Neuron (in vitro differentiated cells): Measurements from ENCODE around the gene TMEM266.

ENCODE experiments used
- H2AFZ ChIP-seq: one replicate; pipeline ENCODE4 v1.6.1; 2013; ENCODE audit warnings: low read depth, mild to moderate bottlenecking, inconsistent platforms, low read length, moderate library complexity
- H3K27me3 ChIP-seq: one replicate; pipeline ENCODE4 v1.6.1; 2013; ENCODE audit warnings: low read length; ENCODE audit not compliant: insufficient read depth
- H3K36me3 ChIP-seq: one replicate; pipeline ENCODE4 v1.6.1; 2013; ENCODE audit warnings: low read length; ENCODE audit not compliant: insufficient read depth
- H3K4me1 ChIP-seq: one replicate; pipeline ENCODE4 v1.6.1; 2013; ENCODE audit warnings: low read length; ENCODE audit not compliant: insufficient read depth
- H3K4me3 ChIP-seq: 2 replicates; pipeline ENCODE4 v1.5.1; 2013; ENCODE audit warnings: mild to moderate bottlenecking, low read length, moderate library complexity
- H3K9me3 ChIP-seq: one replicate; pipeline ENCODE4 v1.6.1; 2013; ENCODE audit warnings: low read length

Gene TMEM266

DNA sequence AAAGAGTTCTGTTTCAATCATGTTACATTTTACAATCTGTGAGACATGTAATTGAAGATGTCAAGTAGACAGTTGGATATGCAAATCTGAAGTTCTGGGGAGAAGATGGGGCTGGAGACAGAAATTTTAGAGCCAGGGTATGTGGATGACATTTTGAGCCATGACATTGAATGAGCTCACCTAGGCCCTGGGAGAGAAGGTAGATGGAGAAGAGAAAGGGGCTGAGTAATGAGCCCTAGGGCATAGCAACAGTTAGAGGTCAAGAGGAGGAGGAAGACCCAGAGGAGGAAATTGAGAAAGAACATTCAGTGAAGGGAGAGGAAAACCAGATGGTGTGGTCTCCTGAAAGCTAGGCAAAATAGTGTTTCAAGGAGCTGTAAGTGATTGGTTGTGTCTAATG lies 15.3 kb downstream of the TMEM266 start:
- Histone ChIP-seq H3K27me3 (no peaks in the 10 kb centered on the region), H2AFZ (no peak overlapping the region), H3K4me1 (no peaks in the 10 kb centered on the region), H3K36me3 (no peaks in the 10 kb centered on the region), H3K9me3 (no peaks in the 10 kb centered on the region), H3K4me3 (no peak overlapping the region)

DNA sequence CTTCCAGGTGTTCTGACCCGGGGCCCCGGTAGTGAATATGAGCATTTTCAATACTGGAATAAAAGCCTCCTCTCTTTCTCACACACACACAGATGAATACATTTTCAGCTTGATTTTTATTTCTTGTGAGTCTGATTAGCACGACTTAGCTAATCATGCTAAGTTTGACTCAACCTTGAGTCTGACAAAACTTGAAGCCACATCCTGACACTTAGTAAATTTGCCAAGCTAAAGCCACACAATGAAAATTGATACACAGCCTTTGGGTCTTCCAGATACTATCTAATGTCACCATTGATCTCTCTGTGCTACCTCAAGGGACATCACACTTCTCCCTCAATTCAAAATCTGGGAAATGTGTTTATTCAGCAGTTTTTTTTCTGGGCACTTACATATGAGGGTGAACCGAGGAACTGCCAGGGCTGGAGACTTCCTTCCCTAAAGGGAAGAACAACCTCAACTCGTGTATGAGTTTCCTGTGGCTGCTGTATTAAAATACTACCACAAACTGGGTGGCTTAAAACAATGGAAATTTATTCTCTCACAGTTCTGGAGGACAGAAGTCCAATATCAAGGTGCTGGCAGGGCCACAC lies 18.6 kb downstream of the TMEM266 start:
- Histone ChIP-seq H3K36me3 (no peaks in the 10 kb centered on the region), H3K27me3 (no peaks in the 10 kb centered on the region), H2AFZ (no peak overlapping the region), H3K4me3 (no peak overlapping the region), H3K4me1 (no peaks in the 10 kb centered on the region), H3K9me3 (no peaks in the 10 kb centered on the region)

DNA sequence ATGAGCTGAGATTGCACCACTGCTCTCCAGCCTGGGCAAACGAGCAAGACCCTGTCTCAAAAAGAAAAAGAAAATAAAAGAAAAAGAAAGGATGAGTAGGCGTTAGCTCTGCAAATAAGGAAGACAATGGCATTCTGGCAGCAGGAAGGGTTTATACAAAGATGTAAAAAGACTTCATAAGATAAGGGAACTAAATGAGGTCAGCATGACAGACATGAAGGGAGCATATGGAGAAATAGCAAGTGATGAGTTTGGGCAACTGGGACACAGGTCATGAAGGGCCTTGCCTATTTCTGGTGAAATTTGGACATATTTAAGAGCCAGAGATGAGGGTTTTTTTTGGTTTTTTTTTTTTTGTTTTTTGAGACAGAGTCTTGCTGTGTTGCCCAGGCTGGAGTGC lies 24.5 kb downstream of the TMEM266 start:
- Histone ChIP-seq H3K4me3 (no peak overlapping the region), H3K27me3 (no peaks in the 10 kb centered on the region), H3K9me3 (no peaks in the 10 kb centered on the region), H3K4me1 (no peaks in the 10 kb centered on the region), H3K36me3 (no peaks in the 10 kb centered on the region), H2AFZ (no peak overlapping the region)

DNA sequence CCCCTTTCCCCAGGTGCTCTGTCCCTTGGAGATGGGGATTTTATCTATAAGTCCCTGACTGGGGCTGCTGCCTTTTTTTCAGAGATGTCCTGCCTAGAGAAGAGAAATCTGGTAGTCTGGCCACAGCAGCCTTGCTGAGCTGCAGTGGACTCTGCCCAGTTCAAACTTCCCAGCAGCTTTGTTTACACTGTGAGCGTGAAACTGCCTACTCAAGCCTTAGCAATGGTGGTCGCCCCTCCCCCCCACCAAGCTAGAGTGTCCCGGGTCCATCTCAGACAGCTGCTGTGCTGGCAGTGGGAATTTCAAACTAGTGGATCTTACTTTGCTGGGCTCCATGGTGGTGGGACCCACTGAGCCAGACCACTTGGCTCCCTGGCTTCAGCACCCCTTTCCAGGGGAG lies 38.9 kb downstream of the TMEM266 start:
- no peak overlapping the region for H2AFZ ChIP-seq
- H3K27me3 ChIP-seq = peaks cover 3% of the 10 kb centered on the region
- no peak overlapping the region for H3K4me3 ChIP-seq
- H3K9me3 ChIP-seq = no peaks in the 10 kb centered on the region
- H3K4me1 ChIP-seq = no peaks in the 10 kb centered on the region
- no peaks in the 10 kb centered on the region for H3K36me3 ChIP-seq

GRCh38 chr15:76099388-76099787 lies 39.6 kb downstream of the TMEM266 start:
- no peaks in the 10 kb centered on the region for H3K4me1 ChIP-seq

GRCh38 chr15:76100361-76100760 lies 40.6 kb downstream of the TMEM266 start:
- no peaks in the 10 kb centered on the region for H3K4me1 ChIP-seq
- H3K27me3 ChIP-seq = peaks cover 3% of the 10 kb centered on the region
- H3K9me3 ChIP-seq = no peaks in the 10 kb centered on the region
- no peak overlapping the region for H2AFZ ChIP-seq
- H3K4me3 ChIP-seq = no peak overlapping the region
- no peaks in the 10 kb centered on the region for H3K36me3 ChIP-seq

More at GRCh38 chr15:76099388-76099787, 39.6 kb downstream of the TMEM266 start:
- Histone ChIP-seq H3K36me3 (no peaks in the 10 kb centered on the region), H3K9me3 (no peaks in the 10 kb centered on the region), H2AFZ (no peak overlapping the region), H3K27me3 (peaks cover 3% of the 10 kb centered on the region), H3K4me3 (no peak overlapping the region)

DNA sequence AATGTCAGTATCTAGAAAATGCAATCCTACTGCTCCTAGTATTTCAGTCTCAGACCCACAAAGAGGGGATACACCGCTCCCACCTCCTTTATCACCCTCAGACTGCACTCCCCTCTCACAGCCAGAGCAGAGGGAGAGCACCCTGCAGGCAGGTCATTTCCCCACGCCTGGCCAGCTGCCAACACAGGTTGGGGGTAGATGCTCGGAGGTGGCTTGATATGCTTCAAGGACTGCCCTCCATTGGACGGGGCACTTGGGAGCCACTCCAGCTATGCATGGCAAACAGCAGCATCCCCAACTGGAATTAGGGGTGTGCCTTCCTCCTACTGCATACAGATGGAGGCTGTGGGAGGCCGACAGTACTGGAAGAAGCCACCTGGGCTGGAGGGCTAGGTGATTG lies 41.9 kb downstream of the TMEM266 start:
- no peak overlapping the region for H3K4me3 ChIP-seq
- H3K36me3 ChIP-seq = no peaks in the 10 kb centered on the region
- H3K9me3 ChIP-seq = no peaks in the 10 kb centered on the region
- H2AFZ ChIP-seq = no peak overlapping the region
- peaks cover 3% of the 10 kb centered on the region for H3K27me3 ChIP-seq
- H3K4me1 ChIP-seq = no peaks in the 10 kb centered on the region

DNA sequence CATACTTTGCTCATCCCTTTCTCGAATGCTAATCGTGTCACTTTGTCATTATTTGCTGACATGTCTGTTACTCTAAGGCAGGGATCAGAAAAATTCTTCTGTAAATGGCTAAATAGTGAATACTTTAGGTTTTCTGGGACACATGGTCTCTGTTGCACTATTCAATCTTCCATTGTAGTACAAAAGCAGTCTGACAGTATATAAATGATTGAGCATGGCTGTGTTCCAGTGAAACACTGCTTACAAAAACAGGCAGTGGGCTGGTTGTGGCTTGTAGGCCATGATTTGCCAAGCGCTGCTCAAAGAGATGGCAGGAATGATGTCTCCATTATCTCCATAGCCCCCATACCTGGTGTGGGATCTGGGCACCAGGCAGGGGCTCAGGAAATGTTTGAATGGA lies 45.6 kb downstream of the TMEM266 start:
- H2AFZ ChIP-seq = no peak overlapping the region
- H3K9me3 ChIP-seq = no peaks in the 10 kb centered on the region
- H3K36me3 ChIP-seq = no peaks in the 10 kb centered on the region
- peaks cover 1% of the 10 kb centered on the region for H3K27me3 ChIP-seq
- H3K4me3 ChIP-seq = no peak overlapping the region
- no peaks in the 10 kb centered on the region for H3K4me1 ChIP-seq

- Histone ChIP-seq H2AFZ (no peak overlapping the region), H3K36me3 (no peaks in the 10 kb centered on the region), H3K4me1 (no peaks in the 10 kb centered on the region), H3K27me3 (no peaks in the 10 kb centered on the region), H3K9me3 (no peaks in the 10 kb centered on the region), H3K4me3 (no peak overlapping the region)
These were observed 46.1 kb downstream of the TMEM266 start for GRCh38 chr15:76105911-76106310.

DNA sequence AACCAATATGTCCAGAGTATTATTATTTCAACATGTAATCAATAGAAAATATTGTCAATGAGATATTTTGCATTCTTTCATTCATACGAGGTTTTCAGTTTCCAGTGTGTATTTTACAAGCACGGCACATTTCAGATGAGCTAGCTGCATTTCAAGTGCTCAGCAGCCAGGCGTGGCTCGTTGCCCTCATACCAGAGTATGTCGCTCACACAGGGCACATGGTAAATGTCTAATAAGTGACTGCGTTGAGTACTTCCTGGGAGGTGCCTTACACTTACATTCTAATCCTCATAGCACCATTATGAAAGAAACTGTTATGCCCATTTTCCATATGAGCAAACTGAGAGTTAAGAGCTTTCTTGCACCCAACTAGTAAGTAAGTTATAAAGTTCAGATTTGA lies 47.4 kb downstream of the TMEM266 start:
- H3K4me3 ChIP-seq = no peak overlapping the region
- no peaks in the 10 kb centered on the region for H3K27me3 ChIP-seq
- H3K36me3 ChIP-seq = no peaks in the 10 kb centered on the region
- H3K9me3 ChIP-seq = no peaks in the 10 kb centered on the region
- H2AFZ ChIP-seq = no peak overlapping the region
- no peaks in the 10 kb centered on the region for H3K4me1 ChIP-seq

DNA sequence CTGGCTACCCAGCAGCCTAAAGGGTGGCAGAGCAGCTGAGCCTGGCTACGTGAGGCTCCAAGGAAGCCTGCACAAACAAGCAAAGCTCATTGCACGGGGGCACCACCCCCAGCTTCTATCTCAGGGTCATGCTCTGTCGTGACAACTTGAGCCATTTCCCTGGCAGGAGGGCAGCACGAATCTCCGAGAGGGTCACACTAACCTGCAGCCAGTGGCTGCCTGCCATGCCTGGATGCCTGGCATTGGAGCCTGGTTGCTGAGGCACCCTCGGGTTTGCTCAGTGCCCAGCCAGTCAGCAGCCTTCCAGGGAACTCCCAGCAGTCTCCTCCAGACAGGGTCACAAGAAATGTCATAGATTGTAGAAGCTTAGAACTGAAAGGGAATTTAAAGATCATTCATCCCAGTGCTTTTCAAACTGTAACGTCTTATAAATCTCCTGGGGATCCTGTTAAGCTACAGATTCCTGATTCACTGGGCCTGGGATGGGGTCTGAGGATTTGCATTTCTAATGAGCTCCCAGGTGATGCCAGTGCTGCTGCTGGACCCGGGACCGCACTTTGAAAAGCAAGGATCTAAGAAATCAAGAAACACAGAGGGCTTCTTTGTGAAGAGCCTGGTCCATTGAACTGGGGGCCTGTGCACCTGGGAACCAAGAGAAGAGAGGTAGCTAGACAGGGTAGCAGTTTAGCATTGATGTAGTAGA lies 48.4 kb downstream of the TMEM266 start:
- Histone ChIP-seq H2AFZ (no peak overlapping the region), H3K4me3 (no peak overlapping the region), H3K36me3 (no peaks in the 10 kb centered on the region), H3K27me3 (no peaks in the 10 kb centered on the region), H3K9me3 (no peaks in the 10 kb centered on the region), H3K4me1 (no peaks in the 10 kb centered on the region)

- Histone ChIP-seq H3K4me3 (no peak overlapping the region), H3K27me3 (no peaks in the 10 kb centered on the region), H3K9me3 (no peaks in the 10 kb centered on the region), H3K4me1 (no peaks in the 10 kb centered on the region), H2AFZ (no peak overlapping the region), H3K36me3 (no peaks in the 10 kb centered on the region)
These were observed 49.3 kb downstream of the TMEM266 start for GRCh38 chr15:76109046-76109445.

DNA sequence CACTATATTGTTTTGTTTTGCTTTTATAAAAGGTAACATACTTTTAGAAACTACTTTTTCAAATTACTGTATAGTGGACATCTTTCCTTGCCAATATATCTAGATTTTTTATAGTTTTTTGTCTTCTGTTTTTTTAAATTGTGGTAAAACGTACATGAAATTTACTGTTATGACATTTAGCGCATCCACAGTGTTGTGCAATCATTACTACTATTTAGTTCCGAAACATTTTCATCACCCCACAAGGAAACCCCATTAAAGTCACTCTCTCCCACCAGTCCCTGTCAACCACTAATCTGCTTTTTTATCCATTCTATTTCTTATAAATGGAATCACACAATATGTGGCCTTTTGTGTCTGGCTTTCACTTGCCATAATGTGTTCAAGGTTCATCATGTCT lies 54.8 kb downstream of the TMEM266 start:
- Histone ChIP-seq H3K27me3 (peaks cover 7% of the 10 kb centered on the region), H3K4me3 (no peak overlapping the region), H3K36me3 (no peaks in the 10 kb centered on the region), H2AFZ (no peak overlapping the region), H3K9me3 (no peaks in the 10 kb centered on the region), H3K4me1 (no peaks in the 10 kb centered on the region)
